Measurements from ENCODE around the gene ADAM15.

Gene ADAM15

DNA sequence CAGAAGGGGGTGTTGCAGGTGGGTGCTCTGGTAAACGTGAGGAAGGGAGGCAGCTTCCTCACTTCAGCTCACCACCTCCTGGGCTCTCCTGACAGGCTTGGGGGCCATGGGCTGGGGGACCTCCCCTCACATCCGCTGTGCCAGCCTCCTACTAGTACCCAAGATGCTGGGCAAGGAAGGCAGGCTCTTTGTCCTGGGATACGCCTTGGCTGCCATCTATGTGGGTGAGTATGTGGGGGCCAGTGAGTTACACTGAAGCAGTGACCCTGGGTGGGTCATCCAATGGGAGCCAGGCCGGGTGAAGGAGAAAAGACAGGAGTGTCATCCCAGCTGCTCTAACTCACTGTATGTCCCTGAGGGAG is 11.8 kb upstream of the ADAM15 start:
- DNase-seq (ENCODE audit: low read depth) = no peak
- TF ChIP-seq, protein P1, sequence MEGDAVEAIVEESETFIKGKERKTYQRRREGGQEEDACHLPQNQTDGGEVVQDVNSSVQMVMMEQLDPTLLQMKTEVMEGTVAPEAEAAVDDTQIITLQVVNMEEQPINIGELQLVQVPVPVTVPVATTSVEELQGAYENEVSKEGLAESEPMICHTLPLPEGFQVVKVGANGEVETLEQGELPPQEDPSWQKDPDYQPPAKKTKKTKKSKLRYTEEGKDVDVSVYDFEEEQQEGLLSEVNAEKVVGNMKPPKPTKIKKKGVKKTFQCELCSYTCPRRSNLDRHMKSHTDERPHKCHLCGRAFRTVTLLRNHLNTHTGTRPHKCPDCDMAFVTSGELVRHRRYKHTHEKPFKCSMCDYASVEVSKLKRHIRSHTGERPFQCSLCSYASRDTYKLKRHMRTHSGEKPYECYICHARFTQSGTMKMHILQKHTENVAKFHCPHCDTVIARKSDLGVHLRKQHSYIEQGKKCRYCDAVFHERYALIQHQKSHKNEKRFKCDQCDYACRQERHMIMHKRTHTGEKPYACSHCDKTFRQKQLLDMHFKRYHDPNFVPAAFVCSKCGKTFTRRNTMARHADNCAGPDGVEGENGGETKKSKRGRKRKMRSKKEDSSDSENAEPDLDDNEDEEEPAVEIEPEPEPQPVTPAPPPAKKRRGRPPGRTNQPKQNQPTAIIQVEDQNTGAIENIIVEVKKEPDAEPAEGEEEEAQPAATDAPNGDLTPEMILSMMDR (conservative IDR thresholded peaks at IDR 0.05; ENCODE audit: low read depth, low read length) = no peak
- no peak overlapping the region for H3K4me3 ChIP-seq (ENCODE audit: low read depth, low read length)

GRCh38 chr1:155040358-155041093 is 10.6 kb upstream of the ADAM15 start:
- TF ChIP-seq, protein P1 (conservative IDR thresholded peaks at IDR 0.05; ENCODE audit: low read depth, low read length) = no peak
- DNase-seq (ENCODE audit: low read depth) = no peak
- H3K4me3 ChIP-seq (ENCODE audit: low read depth, low read length) = no peak overlapping the region

- no peak for DNase-seq (ENCODE audit: low read depth)
- no peak overlapping the region for H3K4me3 ChIP-seq (ENCODE audit: low read depth, low read length)
- TF ChIP-seq, protein P1 (conservative IDR thresholded peaks at IDR 0.05; ENCODE audit: low read depth, low read length) = no peak
Measured at GRCh38 chr1:155042789-155043188, 8.3 kb upstream of the ADAM15 start.

DNA sequence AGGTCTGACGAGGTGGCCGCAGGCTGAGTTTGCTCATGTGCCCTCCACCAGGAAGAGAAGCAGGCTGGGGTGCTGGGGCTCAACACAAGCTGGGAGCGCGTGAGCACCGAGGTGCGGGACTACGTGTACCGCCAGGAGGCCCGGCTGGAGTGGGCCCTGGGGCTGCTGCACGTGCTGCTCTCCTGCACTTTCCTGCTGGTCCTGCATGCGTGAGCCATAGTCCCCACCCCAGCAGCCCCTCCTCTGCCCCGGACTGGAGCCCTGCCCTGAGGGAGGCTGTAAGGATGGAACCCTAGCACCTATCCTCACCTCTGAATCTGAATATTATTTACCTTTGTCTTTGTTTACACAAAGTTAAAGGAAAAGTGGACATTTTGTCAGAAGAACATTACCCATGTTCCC is 7.8 kb upstream of the ADAM15 start:
- H3K4me3 ChIP-seq (ENCODE audit: low read depth, low read length) = no peak overlapping the region
- TF ChIP-seq, protein P1 (conservative IDR thresholded peaks at IDR 0.05; ENCODE audit: low read depth, low read length) = no peak
- DNase-seq (ENCODE audit: low read depth) = no peak

GRCh38 chr1:155043793-155044192 is 7.3 kb upstream of the ADAM15 start:
- no peak for DNase-seq (ENCODE audit: low read depth)
- TF ChIP-seq, protein P1 (conservative IDR thresholded peaks at IDR 0.05; ENCODE audit: low read depth, low read length) = no peak
- H3K4me3 ChIP-seq (ENCODE audit: low read depth, low read length) = no peak overlapping the region

DNA sequence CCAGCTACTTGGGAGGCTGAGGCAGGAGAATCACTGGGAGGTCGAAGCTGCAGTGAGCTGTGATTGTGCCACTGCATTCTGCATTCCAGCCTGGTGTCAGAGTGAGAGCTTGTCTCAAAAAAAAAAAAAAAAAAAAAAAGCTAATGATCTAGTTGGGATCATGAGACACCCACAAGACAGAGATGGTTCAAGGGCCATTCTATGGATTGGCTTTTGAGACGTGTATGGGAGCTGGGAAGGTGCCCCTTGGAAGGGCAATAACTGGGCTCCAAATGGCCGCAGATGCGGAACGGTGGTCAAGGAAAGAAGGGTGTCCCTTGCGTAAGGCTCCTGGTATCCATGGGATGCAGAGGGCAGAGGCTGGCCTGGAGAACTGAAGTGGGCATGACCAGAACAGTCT is 6.8 kb upstream of the ADAM15 start:
- TF ChIP-seq, protein P1 (conservative IDR thresholded peaks at IDR 0.05; ENCODE audit: low read depth, low read length) = no peak

More for the DNA sequence above, 6.8 kb upstream of the ADAM15 start:
- no peak for DNase-seq (ENCODE audit: low read depth)
- H3K4me3 ChIP-seq (ENCODE audit: low read depth, low read length) = no peak overlapping the region
